GM23338 (cell line): ENCODE measurements around the gene FOXP1. TPM values are rescaled to one million over a fixed set of nuclear protein-coding genes. Genes with fewer than 3 reads are reported as not detected.

Experiments used
- ATAC-seq: fragments of 200-7000 bp; cut with Tn5 transposase; 3 replicates; pipeline ENCODE4 v1.9.1; 2020
- DNase-seq: peaks from one replicate; pipeline ENCODE4 v3.0.0-alpha.2; 2015; ENCODE audit warnings: low spot score
- H2AFZ ChIP-seq: fragments of 200-600 bp; sonication (generic); 2 replicates; pipeline ENCODE4 v1.8.0; 2016; ENCODE audit warnings: antibody characterized with exemption, mild to moderate bottlenecking, moderate library complexity
- H3F3A ChIP-seq: fragments of 200-600 bp; sonication (generic); replicated peaks from 2 replicates; pipeline ENCODE4 v1.8.0; 2017; ENCODE audit warnings: antibody characterized with exemption, mixed run types, low read depth
- H3K27ac ChIP-seq: fragments of 200-600 bp; sonication (generic); 2 replicates; pipeline ENCODE4 v1.6.1; 2016; ENCODE audit warnings: low read depth
- H3K27me3 ChIP-seq: fragments of 200-600 bp; sonication (generic); 2 replicates; pipeline ENCODE4 v1.8.0; 2016; ENCODE audit warnings: mild to moderate bottlenecking, mixed run types, moderate library complexity; ENCODE audit not compliant: insufficient read depth
- H3K36me3 ChIP-seq: fragments of 200-600 bp; sonication (generic); 2 replicates; pipeline ENCODE4 v1.8.0; 2016; ENCODE audit warnings: mild to moderate bottlenecking; ENCODE audit not compliant: insufficient read depth
- H3K4me1 ChIP-seq: fragments of 200-600 bp; sonication (generic); 2 replicates; pipeline ENCODE4 v1.8.0; 2016; ENCODE audit warnings: mild to moderate bottlenecking, moderate library complexity; ENCODE audit not compliant: insufficient read depth
- H3K4me2 ChIP-seq: fragments of 200-600 bp; sonication (generic); 2 replicates; pipeline ENCODE4 v1.7.1; 2017; ENCODE audit warnings: mixed run types
- H3K4me3 ChIP-seq: fragments of 200-600 bp; sonication (generic); 2 replicates; pipeline ENCODE4 v1.6.1; 2016; ENCODE audit warnings: mixed run types
- H3K79me2 ChIP-seq: fragments of 200-600 bp; sonication (generic); replicated peaks from 2 replicates; pipeline ENCODE4 v1.8.0; 2017; ENCODE audit warnings: mild to moderate bottlenecking; ENCODE audit not compliant: insufficient read depth
- H3K9me2 ChIP-seq: fragments of 200-600 bp; sonication (generic); 2 replicates; pipeline ENCODE4 v1.8.0; 2017; ENCODE audit not compliant: insufficient read depth
- H4K20me1 ChIP-seq: fragments of 200-600 bp; sonication (generic); replicated peaks from 2 replicates; pipeline ENCODE4 v1.8.0; 2017; ENCODE audit warnings: mild to moderate bottlenecking; ENCODE audit not compliant: insufficient read depth
- H3K27ac Mint-ChIP-seq: 2 replicates; pipeline ENCODE4 v1.8.0; 2020; ENCODE audit warnings: inconsistent platforms, mild to moderate bottlenecking, moderate library complexity, mixed read lengths
- H3K27me3 Mint-ChIP-seq: 3 replicates; pipeline ENCODE4 v1.8.0; 2022; ENCODE audit warnings: low read depth, mild to moderate bottlenecking, moderate library complexity, mixed read lengths, inconsistent platforms; ENCODE audit not compliant: insufficient read depth, poor library complexity
- H3K36me3 Mint-ChIP-seq: 3 replicates; pipeline ENCODE4 v1.8.0; 2021; ENCODE audit warnings: low read depth, mild to moderate bottlenecking, inconsistent platforms, moderate library complexity, mixed read lengths
- H3K4me1 Mint-ChIP-seq: 3 replicates; pipeline ENCODE4 v1.8.0; 2020; ENCODE audit warnings: mild to moderate bottlenecking, inconsistent platforms, mixed read lengths
- H3K4me3 Mint-ChIP-seq: 3 replicates; pipeline ENCODE4 v1.8.0; 2021; ENCODE audit warnings: moderate library complexity, mild to moderate bottlenecking, inconsistent platforms, mixed read lengths
- H3K9me3 Mint-ChIP-seq: 3 replicates; pipeline ENCODE4 v1.8.0; 2020; ENCODE audit warnings: moderate library complexity, mild to moderate bottlenecking, inconsistent platforms, mixed read lengths
- CTCF ChIP-seq, 2 experiments: fragments of 200-600 bp in 1 of 2; sonication (generic) in 1 of 2; conservative IDR thresholded peaks; 2 replicates each; pipeline versions ENCODE4 v1.5.1 to v1.6.1; 2016 to 2017; ENCODE audit warnings: antibody characterized with exemption in 2 of 2, low read depth in 2 of 2, mild to moderate bottlenecking in 2 of 2, moderate library complexity in 1 of 2
- ETS1 ChIP-seq: IDR thresholded peaks from 2 replicates; pipeline ENCODE4 v1.6.1; 2016; ENCODE audit warnings: antibody characterized with exemption
- EZH2 ChIP-seq: fragments of 200-600 bp; sonication (generic); IDR thresholded peaks from one replicate; pipeline ENCODE4 v1.8.0; 2017; ENCODE audit warnings: antibody characterized with exemption, mild to moderate bottlenecking, low read depth; ENCODE audit not compliant: unreplicated experiment
- EZH2phosphoT487 ChIP-seq: fragments of 200-600 bp; sonication (generic); IDR thresholded peaks from one replicate; pipeline ENCODE4 v1.8.1; 2018; ENCODE audit warnings: antibody characterized with exemption; ENCODE audit not compliant: unreplicated experiment
- NANOG ChIP-seq: IDR thresholded peaks from 2 replicates; pipeline ENCODE4 v1.6.1; 2016; ENCODE audit warnings: antibody characterized with exemption, borderline replicate concordance
- POLR2AphosphoS5 ChIP-seq: IDR thresholded peaks from 2 replicates; pipeline ENCODE4 v1.6.1; 2016; ENCODE audit warnings: antibody characterized with exemption, low read depth
- REST ChIP-seq: IDR thresholded peaks from one replicate; pipeline ENCODE4 v1.6.1; 2018; ENCODE audit warnings: antibody characterized with exemption; ENCODE audit not compliant: unreplicated experiment
- STAT1 ChIP-seq: IDR thresholded peaks from one replicate; pipeline ENCODE4 v1.6.1; 2016; ENCODE audit warnings: antibody characterized with exemption; ENCODE audit not compliant: unreplicated experiment
- ZNF114 ChIP-seq: fragments of 250-450 bp; sonication (Bioruptor Pico); IDR thresholded peaks from 2 replicates; pipeline ENCODE4 v1.5.0; 2020; ENCODE audit warnings: mild to moderate bottlenecking, moderate library complexity
- ZNF462 ChIP-seq: fragments of 250-450 bp; sonication (Bioruptor Pico); IDR thresholded peaks from 2 replicates; pipeline ENCODE4 v1.5.0; 2020; ENCODE audit warnings: mild to moderate bottlenecking, moderate library complexity
- polyA plus RNA-seq: library from polyadenylated mRNA; unstranded; fragments of >200 nt; fragmentation: Nextera tagmentation; extraction: Ambion mirVana; gene quantifications from 2 replicates; pipeline ENCODE4 v1.2.1, GENCODE V29; 2016
- total RNA-seq: library from RNA; depleted of rRNA; stranded (reverse); fragments of >200 nt; shearing (Covaris generic); gene quantifications from 2 replicates; pipeline ENCODE4 v1.2.3, GENCODE V29; 2014

The FOXP1 gene
- total and polyA plus RNA-seq, 2 experiments from 2014 or later = 32.9 to 35.5 TPM

- Histone ChIP-seq H3K79me2 (peaks cover 6% of the 10 kb centered on the region; the same call in 1 of the 2 replicates), H3K4me3 (no peak overlapping the region), H3K27me3 (no peaks in the 10 kb centered on the region), H2AFZ (no peak overlapping the region), H3K36me3 (no peaks in the 10 kb centered on the region), H3K27ac (no peak overlapping the region), H3K9me2 (no peaks in the 10 kb centered on the region), H3K4me2 (no peak overlapping the region), H3F3A (no peaks in the 10 kb centered on the region), H4K20me1 (no peaks in the 10 kb centered on the region), H3K4me1 (peaks cover 27% of the 10 kb centered on the region)
- ATAC-seq (no peak), DNase-seq (no peak)
- no peak overlapping the region for H3K27ac Mint-ChIP-seq
- peaks cover 38% of the 10 kb centered on the region for H3K4me1 Mint-ChIP-seq
- H3K27me3 Mint-ChIP-seq = peaks cover 7% of the 10 kb centered on the region
- peaks cover 5% of the 10 kb centered on the region; the same call in 2 of the 3 replicates for H3K9me3 Mint-ChIP-seq
- H3K4me3 Mint-ChIP-seq = no peak overlapping the region
- H3K36me3 Mint-ChIP-seq = peaks cover 17% of the 10 kb centered on the region; the same call in 2 of the 3 replicates
- TF ChIP-seq STAT1 = no peak
These were observed 552.8 kb downstream of the FOXP1 start for GRCh38 chr3:71030748-71031147.

- Histone ChIP-seq H3K4me2 (no peak overlapping the region), H3K4me3 (no peak overlapping the region), H3K27me3 (no peaks in the 10 kb centered on the region), H4K20me1 (no peaks in the 10 kb centered on the region), H3K36me3 (no peaks in the 10 kb centered on the region), H3K4me1 (peaks cover 27% of the 10 kb centered on the region), H3K27ac (no peak overlapping the region), H3F3A (no peaks in the 10 kb centered on the region), H2AFZ (no peak overlapping the region), H3K79me2 (peaks cover 11% of the 10 kb centered on the region; the same call in 1 of the 2 replicates), H3K9me2 (no peaks in the 10 kb centered on the region)
- Mint-ChIP-seq H3K9me3 (peaks cover 5% of the 10 kb centered on the region; the same call in 2 of the 3 replicates), H3K4me3 (no peak overlapping the region), H3K4me1 (peaks cover 33% of the 10 kb centered on the region), H3K27me3 (peaks cover 7% of the 10 kb centered on the region), H3K36me3 (peaks cover 17% of the 10 kb centered on the region; the same call in 2 of the 3 replicates), H3K27ac (no peak overlapping the region)
- no peak for DNase-seq
- no peak for ATAC-seq
- TF ChIP-seq ETS1 (no peak), CTCF (conservative IDR thresholded peaks at IDR 0.05; ENCODE audit: low read depth in 2 of 2) (no peak), ZNF114 (CRISPR knock-in tag) (no peak), EZH2phosphoT487 (no peak), EZH2 (no peak), NANOG (no peak), ZNF462 (no peak), POLR2AphosphoS5 (no peak), REST (no peak)
These were observed 553.8 kb downstream of the FOXP1 start for GRCh38 chr3:71029770-71030169.
